GM23338 (cell line): ENCODE measurements around the gene CENPT. TPM values are rescaled to one million over a fixed set of nuclear protein-coding genes. Genes with fewer than 3 reads are reported as not detected.
A peak's percentile ranks its signal among the peaks of the same experiment; 100 is the strongest.

Experiments
- ATAC-seq: fragments of 200-7000 bp; cut with Tn5 transposase; 3 replicates; pipeline ENCODE4 v1.9.1; 2020
- DNase-seq: peaks from one replicate; pipeline ENCODE4 v3.0.0-alpha.2; 2015; ENCODE audit warnings: low spot score
- H2AFZ ChIP-seq: fragments of 200-600 bp; sonication (generic); 2 replicates; pipeline ENCODE4 v1.8.0; 2016; ENCODE audit warnings: antibody characterized with exemption, mild to moderate bottlenecking, moderate library complexity
- H3F3A ChIP-seq: fragments of 200-600 bp; sonication (generic); replicated peaks from 2 replicates; pipeline ENCODE4 v1.8.0; 2017; ENCODE audit warnings: antibody characterized with exemption, mixed run types, low read depth
- H3K27ac ChIP-seq: fragments of 200-600 bp; sonication (generic); 2 replicates; pipeline ENCODE4 v1.6.1; 2016; ENCODE audit warnings: low read depth
- H3K27me3 ChIP-seq: fragments of 200-600 bp; sonication (generic); 2 replicates; pipeline ENCODE4 v1.8.0; 2016; ENCODE audit warnings: mild to moderate bottlenecking, mixed run types, moderate library complexity; ENCODE audit not compliant: insufficient read depth
- H3K36me3 ChIP-seq: fragments of 200-600 bp; sonication (generic); 2 replicates; pipeline ENCODE4 v1.8.0; 2016; ENCODE audit warnings: mild to moderate bottlenecking; ENCODE audit not compliant: insufficient read depth
- H3K4me1 ChIP-seq: fragments of 200-600 bp; sonication (generic); 2 replicates; pipeline ENCODE4 v1.8.0; 2016; ENCODE audit warnings: mild to moderate bottlenecking, moderate library complexity; ENCODE audit not compliant: insufficient read depth
- H3K4me2 ChIP-seq: fragments of 200-600 bp; sonication (generic); 2 replicates; pipeline ENCODE4 v1.7.1; 2017; ENCODE audit warnings: mixed run types
- H3K4me3 ChIP-seq: fragments of 200-600 bp; sonication (generic); 2 replicates; pipeline ENCODE4 v1.6.1; 2016; ENCODE audit warnings: mixed run types
- H3K79me2 ChIP-seq: fragments of 200-600 bp; sonication (generic); replicated peaks from 2 replicates; pipeline ENCODE4 v1.8.0; 2017; ENCODE audit warnings: mild to moderate bottlenecking; ENCODE audit not compliant: insufficient read depth
- H3K9me2 ChIP-seq: fragments of 200-600 bp; sonication (generic); 2 replicates; pipeline ENCODE4 v1.8.0; 2017; ENCODE audit not compliant: insufficient read depth
- H4K20me1 ChIP-seq: fragments of 200-600 bp; sonication (generic); replicated peaks from 2 replicates; pipeline ENCODE4 v1.8.0; 2017; ENCODE audit warnings: mild to moderate bottlenecking; ENCODE audit not compliant: insufficient read depth
- H3K27ac Mint-ChIP-seq: 2 replicates; pipeline ENCODE4 v1.8.0; 2020; ENCODE audit warnings: inconsistent platforms, mild to moderate bottlenecking, moderate library complexity, mixed read lengths
- H3K27me3 Mint-ChIP-seq: 3 replicates; pipeline ENCODE4 v1.8.0; 2022; ENCODE audit warnings: low read depth, mild to moderate bottlenecking, moderate library complexity, mixed read lengths, inconsistent platforms; ENCODE audit not compliant: insufficient read depth, poor library complexity
- H3K36me3 Mint-ChIP-seq: 3 replicates; pipeline ENCODE4 v1.8.0; 2021; ENCODE audit warnings: low read depth, mild to moderate bottlenecking, inconsistent platforms, moderate library complexity, mixed read lengths
- H3K4me1 Mint-ChIP-seq: 3 replicates; pipeline ENCODE4 v1.8.0; 2020; ENCODE audit warnings: mild to moderate bottlenecking, inconsistent platforms, mixed read lengths
- H3K4me3 Mint-ChIP-seq: 3 replicates; pipeline ENCODE4 v1.8.0; 2021; ENCODE audit warnings: moderate library complexity, mild to moderate bottlenecking, inconsistent platforms, mixed read lengths
- H3K9me3 Mint-ChIP-seq: 3 replicates; pipeline ENCODE4 v1.8.0; 2020; ENCODE audit warnings: moderate library complexity, mild to moderate bottlenecking, inconsistent platforms, mixed read lengths
- CREB1 ChIP-seq: fragments of 250-450 bp; sonication (Bioruptor Pico); IDR thresholded peaks from 2 replicates; pipeline ENCODE4 v1.5.0; 2020; ENCODE audit warnings: low read depth, mild to moderate bottlenecking, moderate library complexity
- EZH2 ChIP-seq: fragments of 200-600 bp; sonication (generic); IDR thresholded peaks from one replicate; pipeline ENCODE4 v1.8.0; 2017; ENCODE audit warnings: antibody characterized with exemption, mild to moderate bottlenecking, low read depth; ENCODE audit not compliant: unreplicated experiment
- EZH2phosphoT487 ChIP-seq: fragments of 200-600 bp; sonication (generic); IDR thresholded peaks from one replicate; pipeline ENCODE4 v1.8.1; 2018; ENCODE audit warnings: antibody characterized with exemption; ENCODE audit not compliant: unreplicated experiment
- JUNB ChIP-seq: IDR thresholded peaks from one replicate; pipeline ENCODE4 v1.6.1; 2016; ENCODE audit warnings: antibody characterized with exemption; ENCODE audit not compliant: unreplicated experiment
- NANOG ChIP-seq: IDR thresholded peaks from 2 replicates; pipeline ENCODE4 v1.6.1; 2016; ENCODE audit warnings: antibody characterized with exemption, borderline replicate concordance
- POLR2AphosphoS5 ChIP-seq: IDR thresholded peaks from 2 replicates; pipeline ENCODE4 v1.6.1; 2016; ENCODE audit warnings: antibody characterized with exemption, low read depth
- STAT1 ChIP-seq: IDR thresholded peaks from one replicate; pipeline ENCODE4 v1.6.1; 2016; ENCODE audit warnings: antibody characterized with exemption; ENCODE audit not compliant: unreplicated experiment
- ZNF114 ChIP-seq: fragments of 250-450 bp; sonication (Bioruptor Pico); IDR thresholded peaks from 2 replicates; pipeline ENCODE4 v1.5.0; 2020; ENCODE audit warnings: mild to moderate bottlenecking, moderate library complexity
- ZNF331 ChIP-seq: fragments of 250-450 bp; sonication (Bioruptor Pico); IDR thresholded peaks from 2 replicates; pipeline ENCODE4 v1.5.0; 2020; ENCODE audit warnings: low read depth, mild to moderate bottlenecking, moderate library complexity
- polyA plus RNA-seq: library from polyadenylated mRNA; unstranded; fragments of >200 nt; fragmentation: Nextera tagmentation; extraction: Ambion mirVana; gene quantifications from 2 replicates; pipeline ENCODE4 v1.2.1, GENCODE V29; 2016
- total RNA-seq: library from RNA; depleted of rRNA; stranded (reverse); fragments of >200 nt; shearing (Covaris generic); gene quantifications from 2 replicates; pipeline ENCODE4 v1.2.3, GENCODE V29; 2014
- TF ChIP-seq, protein P1 (sequence below): fragments of 250-450 bp; sonication (Bioruptor Pico); IDR thresholded peaks from 2 replicates; pipeline ENCODE4 v1.5.0; 2020; ENCODE audit warnings: mild to moderate bottlenecking, moderate library complexity
- TF ChIP-seq, protein P2 (sequence below): IDR thresholded peaks from 2 replicates; pipeline ENCODE4 v1.6.1; 2016; ENCODE audit warnings: antibody characterized with exemption
- TF ChIP-seq, protein P3 (sequence below): IDR thresholded peaks from one replicate; pipeline ENCODE4 v1.6.1; 2018; ENCODE audit warnings: antibody characterized with exemption; ENCODE audit not compliant: unreplicated experiment
- TF ChIP-seq, protein P4 (sequence below), 2 experiments: fragments of 200-600 bp in 1 of 2; sonication (generic) in 1 of 2; conservative IDR thresholded peaks; 2 replicates each; pipeline versions ENCODE4 v1.5.1 to v1.6.1; 2016 to 2017; ENCODE audit warnings: antibody characterized with exemption in 2 of 2, low read depth in 2 of 2, mild to moderate bottlenecking in 2 of 2, moderate library complexity in 1 of 2

Gene CENPT
- total and polyA plus RNA-seq, 2 experiments from 2014 or later: 55.4 to 63.8 TPM

DNA sequence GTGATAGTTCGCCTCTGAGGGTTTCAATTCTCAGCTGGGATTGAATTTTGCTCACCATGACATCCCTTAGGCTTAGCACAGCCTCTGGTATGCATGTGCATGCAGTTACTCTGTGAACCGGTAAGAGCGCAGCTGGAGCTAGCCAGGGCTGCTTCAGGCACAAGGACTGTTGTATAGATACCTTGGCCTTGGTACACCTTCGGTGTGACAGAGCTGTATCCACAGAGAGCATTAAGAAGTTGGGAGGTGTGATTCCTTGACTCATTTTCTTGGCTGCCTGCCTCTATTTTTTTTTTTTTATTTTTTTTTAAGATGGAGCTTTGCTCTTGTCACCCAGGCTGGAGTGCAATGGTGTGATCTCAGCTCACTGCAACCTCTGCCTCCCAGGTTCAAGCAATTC lies 3.0 kb downstream of the CENPT start:
- no peaks in the 10 kb centered on the region for H3K36me3 ChIP-seq
- no peak for TF ChIP-seq STAT1
- TF ChIP-seq, protein P1, sequence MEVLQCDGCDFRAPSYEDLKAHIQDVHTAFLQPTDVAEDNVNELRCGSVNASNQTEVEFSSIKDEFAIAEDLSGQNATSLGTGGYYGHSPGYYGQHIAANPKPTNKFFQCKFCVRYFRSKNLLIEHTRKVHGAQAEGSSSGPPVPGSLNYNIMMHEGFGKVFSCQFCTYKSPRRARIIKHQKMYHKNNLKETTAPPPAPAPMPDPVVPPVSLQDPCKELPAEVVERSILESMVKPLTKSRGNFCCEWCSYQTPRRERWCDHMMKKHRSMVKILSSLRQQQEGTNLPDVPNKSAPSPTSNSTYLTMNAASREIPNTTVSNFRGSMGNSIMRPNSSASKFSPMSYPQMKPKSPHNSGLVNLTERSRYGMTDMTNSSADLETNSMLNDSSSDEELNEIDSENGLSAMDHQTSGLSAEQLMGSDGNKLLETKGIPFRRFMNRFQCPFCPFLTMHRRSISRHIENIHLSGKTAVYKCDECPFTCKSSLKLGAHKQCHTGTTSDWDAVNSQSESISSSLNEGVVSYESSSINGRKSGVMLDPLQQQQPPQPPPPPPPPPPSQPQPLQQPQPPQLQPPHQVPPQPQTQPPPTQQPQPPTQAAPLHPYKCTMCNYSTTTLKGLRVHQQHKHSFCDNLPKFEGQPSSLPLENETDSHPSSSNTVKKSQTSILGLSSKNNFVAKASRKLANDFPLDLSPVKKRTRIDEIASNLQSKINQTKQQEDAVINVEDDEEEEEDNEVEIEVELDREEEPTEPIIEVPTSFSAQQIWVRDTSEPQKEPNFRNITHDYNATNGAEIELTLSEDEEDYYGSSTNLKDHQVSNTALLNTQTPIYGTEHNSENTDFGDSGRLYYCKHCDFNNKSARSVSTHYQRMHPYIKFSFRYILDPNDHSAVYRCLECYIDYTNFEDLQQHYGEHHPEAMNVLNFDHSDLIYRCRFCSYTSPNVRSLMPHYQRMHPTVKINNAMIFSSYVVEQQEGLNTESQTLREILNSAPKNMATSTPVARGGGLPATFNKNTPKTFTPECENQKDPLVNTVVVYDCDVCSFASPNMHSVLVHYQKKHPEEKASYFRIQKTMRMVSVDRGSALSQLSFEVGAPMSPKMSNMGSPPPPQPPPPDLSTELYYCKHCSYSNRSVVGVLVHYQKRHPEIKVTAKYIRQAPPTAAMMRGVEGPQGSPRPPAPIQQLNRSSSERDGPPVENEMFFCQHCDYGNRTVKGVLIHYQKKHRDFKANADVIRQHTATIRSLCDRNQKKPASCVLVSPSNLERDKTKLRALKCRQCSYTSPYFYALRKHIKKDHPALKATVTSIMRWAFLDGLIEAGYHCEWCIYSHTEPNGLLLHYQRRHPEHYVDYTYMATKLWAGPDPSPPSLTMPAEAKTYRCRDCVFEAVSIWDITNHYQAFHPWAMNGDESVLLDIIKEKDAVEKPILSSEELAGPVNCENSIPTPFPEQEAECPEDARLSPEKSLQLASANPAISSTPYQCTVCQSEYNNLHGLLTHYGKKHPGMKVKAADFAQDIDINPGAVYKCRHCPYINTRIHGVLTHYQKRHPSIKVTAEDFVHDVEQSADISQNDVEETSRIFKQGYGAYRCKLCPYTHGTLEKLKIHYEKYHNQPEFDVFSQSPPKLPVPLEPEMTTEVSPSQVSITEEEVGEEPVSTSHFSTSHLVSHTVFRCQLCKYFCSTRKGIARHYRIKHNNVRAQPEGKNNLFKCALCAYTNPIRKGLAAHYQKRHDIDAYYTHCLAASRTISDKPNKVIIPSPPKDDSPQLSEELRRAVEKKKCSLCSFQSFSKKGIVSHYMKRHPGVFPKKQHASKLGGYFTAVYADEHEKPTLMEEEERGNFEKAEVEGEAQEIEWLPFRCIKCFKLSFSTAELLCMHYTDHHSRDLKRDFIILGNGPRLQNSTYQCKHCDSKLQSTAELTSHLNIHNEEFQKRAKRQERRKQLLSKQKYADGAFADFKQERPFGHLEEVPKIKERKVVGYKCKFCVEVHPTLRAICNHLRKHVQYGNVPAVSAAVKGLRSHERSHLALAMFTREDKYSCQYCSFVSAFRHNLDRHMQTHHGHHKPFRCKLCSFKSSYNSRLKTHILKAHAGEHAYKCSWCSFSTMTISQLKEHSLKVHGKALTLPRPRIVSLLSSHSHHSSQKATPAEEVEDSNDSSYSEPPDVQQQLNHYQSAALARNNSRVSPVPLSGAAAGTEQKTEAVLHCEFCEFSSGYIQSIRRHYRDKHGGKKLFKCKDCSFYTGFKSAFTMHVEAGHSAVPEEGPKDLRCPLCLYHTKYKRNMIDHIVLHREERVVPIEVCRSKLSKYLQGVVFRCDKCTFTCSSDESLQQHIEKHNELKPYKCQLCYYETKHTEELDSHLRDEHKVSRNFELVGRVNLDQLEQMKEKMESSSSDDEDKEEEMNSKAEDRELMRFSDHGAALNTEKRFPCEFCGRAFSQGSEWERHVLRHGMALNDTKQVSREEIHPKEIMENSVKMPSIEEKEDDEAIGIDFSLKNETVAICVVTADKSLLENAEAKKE: no peak
- TF ChIP-seq JUNB: no peak
- TF ChIP-seq ZNF331 (CRISPR knock-in tag): no peak
- TF ChIP-seq NANOG: no peak
- TF ChIP-seq ZNF114: no peak
- TF ChIP-seq EZH2: no peak
- TF ChIP-seq CREB1: no peak
- TF ChIP-seq, protein P2, sequence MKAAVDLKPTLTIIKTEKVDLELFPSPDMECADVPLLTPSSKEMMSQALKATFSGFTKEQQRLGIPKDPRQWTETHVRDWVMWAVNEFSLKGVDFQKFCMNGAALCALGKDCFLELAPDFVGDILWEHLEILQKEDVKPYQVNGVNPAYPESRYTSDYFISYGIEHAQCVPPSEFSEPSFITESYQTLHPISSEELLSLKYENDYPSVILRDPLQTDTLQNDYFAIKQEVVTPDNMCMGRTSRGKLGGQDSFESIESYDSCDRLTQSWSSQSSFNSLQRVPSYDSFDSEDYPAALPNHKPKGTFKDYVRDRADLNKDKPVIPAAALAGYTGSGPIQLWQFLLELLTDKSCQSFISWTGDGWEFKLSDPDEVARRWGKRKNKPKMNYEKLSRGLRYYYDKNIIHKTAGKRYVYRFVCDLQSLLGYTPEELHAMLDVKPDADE: no peak
- TF ChIP-seq, protein P3, sequence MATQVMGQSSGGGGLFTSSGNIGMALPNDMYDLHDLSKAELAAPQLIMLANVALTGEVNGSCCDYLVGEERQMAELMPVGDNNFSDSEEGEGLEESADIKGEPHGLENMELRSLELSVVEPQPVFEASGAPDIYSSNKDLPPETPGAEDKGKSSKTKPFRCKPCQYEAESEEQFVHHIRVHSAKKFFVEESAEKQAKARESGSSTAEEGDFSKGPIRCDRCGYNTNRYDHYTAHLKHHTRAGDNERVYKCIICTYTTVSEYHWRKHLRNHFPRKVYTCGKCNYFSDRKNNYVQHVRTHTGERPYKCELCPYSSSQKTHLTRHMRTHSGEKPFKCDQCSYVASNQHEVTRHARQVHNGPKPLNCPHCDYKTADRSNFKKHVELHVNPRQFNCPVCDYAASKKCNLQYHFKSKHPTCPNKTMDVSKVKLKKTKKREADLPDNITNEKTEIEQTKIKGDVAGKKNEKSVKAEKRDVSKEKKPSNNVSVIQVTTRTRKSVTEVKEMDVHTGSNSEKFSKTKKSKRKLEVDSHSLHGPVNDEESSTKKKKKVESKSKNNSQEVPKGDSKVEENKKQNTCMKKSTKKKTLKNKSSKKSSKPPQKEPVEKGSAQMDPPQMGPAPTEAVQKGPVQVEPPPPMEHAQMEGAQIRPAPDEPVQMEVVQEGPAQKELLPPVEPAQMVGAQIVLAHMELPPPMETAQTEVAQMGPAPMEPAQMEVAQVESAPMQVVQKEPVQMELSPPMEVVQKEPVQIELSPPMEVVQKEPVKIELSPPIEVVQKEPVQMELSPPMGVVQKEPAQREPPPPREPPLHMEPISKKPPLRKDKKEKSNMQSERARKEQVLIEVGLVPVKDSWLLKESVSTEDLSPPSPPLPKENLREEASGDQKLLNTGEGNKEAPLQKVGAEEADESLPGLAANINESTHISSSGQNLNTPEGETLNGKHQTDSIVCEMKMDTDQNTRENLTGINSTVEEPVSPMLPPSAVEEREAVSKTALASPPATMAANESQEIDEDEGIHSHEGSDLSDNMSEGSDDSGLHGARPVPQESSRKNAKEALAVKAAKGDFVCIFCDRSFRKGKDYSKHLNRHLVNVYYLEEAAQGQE: no peak
- no peak for TF ChIP-seq POLR2AphosphoS5
- TF ChIP-seq, protein P4, sequence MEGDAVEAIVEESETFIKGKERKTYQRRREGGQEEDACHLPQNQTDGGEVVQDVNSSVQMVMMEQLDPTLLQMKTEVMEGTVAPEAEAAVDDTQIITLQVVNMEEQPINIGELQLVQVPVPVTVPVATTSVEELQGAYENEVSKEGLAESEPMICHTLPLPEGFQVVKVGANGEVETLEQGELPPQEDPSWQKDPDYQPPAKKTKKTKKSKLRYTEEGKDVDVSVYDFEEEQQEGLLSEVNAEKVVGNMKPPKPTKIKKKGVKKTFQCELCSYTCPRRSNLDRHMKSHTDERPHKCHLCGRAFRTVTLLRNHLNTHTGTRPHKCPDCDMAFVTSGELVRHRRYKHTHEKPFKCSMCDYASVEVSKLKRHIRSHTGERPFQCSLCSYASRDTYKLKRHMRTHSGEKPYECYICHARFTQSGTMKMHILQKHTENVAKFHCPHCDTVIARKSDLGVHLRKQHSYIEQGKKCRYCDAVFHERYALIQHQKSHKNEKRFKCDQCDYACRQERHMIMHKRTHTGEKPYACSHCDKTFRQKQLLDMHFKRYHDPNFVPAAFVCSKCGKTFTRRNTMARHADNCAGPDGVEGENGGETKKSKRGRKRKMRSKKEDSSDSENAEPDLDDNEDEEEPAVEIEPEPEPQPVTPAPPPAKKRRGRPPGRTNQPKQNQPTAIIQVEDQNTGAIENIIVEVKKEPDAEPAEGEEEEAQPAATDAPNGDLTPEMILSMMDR (conservative IDR thresholded peaks at IDR 0.05; ENCODE audit: low read depth in 2 of 2): no peak
- TF ChIP-seq EZH2phosphoT487: no peak
- no peaks in the 10 kb centered on the region for H3K27me3 ChIP-seq
- H3K4me3 Mint-ChIP-seq: peak overlapping the region; percentile 80
- peak overlapping the region; percentile 87 for H3K4me2 ChIP-seq
- H3K9me2 ChIP-seq: no peaks in the 10 kb centered on the region
- H3K4me1 ChIP-seq: peaks cover 37% of the 10 kb centered on the region
- H3K9me3 Mint-ChIP-seq: no peaks in the 10 kb centered on the region
- peaks cover 16% of the 10 kb centered on the region for H3K27me3 Mint-ChIP-seq
- ATAC-seq (no peak), DNase-seq (peak; percentile 27)
- peaks cover 17% of the 10 kb centered on the region for H3K36me3 Mint-ChIP-seq
- peaks cover 47% of the 10 kb centered on the region for H3K4me1 Mint-ChIP-seq
- peak overlapping the region; percentile 97; the same call in 1 of the 2 replicates for H3K27ac ChIP-seq
- H3K79me2 ChIP-seq: peaks cover 53% of the 10 kb centered on the region
- H2AFZ ChIP-seq: no peak overlapping the region
- no peak overlapping the region; the same call in 1 of the 2 replicates for H3K27ac Mint-ChIP-seq
- peaks cover 34% of the 10 kb centered on the region for H3F3A ChIP-seq
- peak overlapping the region; percentile 91 for H3K4me3 ChIP-seq
- H4K20me1 ChIP-seq: peaks cover 31% of the 10 kb centered on the region
